Measurements from ENCODE around the gene ATP8A2. TPM values are rescaled to one million over a fixed set of nuclear protein-coding genes. Genes with fewer than 3 reads are reported as not detected.

Gene ATP8A2
- total RNA-seq, 4 donors from 2014 or later, result 0.20 to 1.1 (median 0.59) TPM

DNA sequence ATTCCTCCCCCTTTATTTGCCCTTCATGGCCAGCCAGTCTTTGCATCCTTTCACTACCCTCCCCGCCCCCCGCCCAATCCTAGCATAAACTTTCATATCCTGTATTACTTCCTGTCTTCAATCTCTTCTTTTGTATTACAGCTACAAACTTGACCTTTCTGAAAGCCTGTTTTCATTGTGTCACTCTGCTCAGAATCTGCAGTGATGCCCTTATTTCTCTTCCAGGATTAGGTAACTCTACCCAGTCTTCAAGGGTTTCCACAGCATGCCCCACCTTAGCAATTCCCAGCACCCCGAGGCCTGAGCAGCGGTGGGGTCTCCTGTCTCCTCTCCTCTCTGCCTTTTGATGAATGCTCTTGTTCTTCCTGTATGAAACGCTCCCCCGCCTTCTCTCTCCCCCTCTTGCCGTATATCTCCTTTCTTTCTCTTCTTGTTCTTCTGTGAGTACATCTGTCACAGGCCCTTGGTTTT lies 534.5 kb downstream of the ATP8A2 start:
- WGBS, 2 donors (ENCODE audit: low coverage in 1 of 2), result 60 to 62% methylated on average over 7 of the region's 7 CpGs
- H3K27ac ChIP-seq, result peak overlapping the region in 3 of 4 donors; percentile 19 to 32 (median 29)

GRCh38 chr13:25908366-25908765 lies 536.6 kb downstream of the ATP8A2 start:
- no peak overlapping the region for H3K27ac ChIP-seq
- DNase-seq, result no peak
- intact Hi-C loops (cut with DNase I; ENCODE audit: low total_unique reads), result no loop called here
- H3K4me1 ChIP-seq, result peaks cover 0 to 14% (median 6%) of the 10 kb centered on the region in 4 donors
- no peak overlapping the region for H3K4me3 ChIP-seq
- WGBS, 2 donors (ENCODE audit: low coverage in 1 of 2), result 81% methylated on average over 3 to 4 of the region's 4 CpGs
- in situ Hi-C loops (cut with MboI; ENCODE audit: low pct_ligation_motif_present in 1 of 4, low pct_unique_long_range_greater_than_20kb in 1 of 4, low sequenced_read_pairs in 3 of 4), result no loop called here
- H3K36me3 ChIP-seq, result no peaks in the 10 kb centered on the region
- H3K9me3 ChIP-seq, result no peaks in the 10 kb centered on the region
- H3K27me3 ChIP-seq, result no peaks in the 10 kb centered on the region
- TF ChIP-seq CTCF (IDR thresholded peaks at IDR 0.05), result no peak
- TF ChIP-seq POLR2A (IDR thresholded peaks at IDR 0.05), result no peak
- no peak for TF ChIP-seq EP300 (IDR thresholded peaks at IDR 0.05; ENCODE audit: low read depth)
- TF ChIP-seq POLR2AphosphoS5 (IDR thresholded peaks at IDR 0.05), result no peak

More for the DNA sequence above, 534.5 kb downstream of the ATP8A2 start:
- intact Hi-C loops (cut with DNase I; ENCODE audit: low total_unique reads) (no loop called here), in situ Hi-C loops (cut with MboI; ENCODE audit: low pct_ligation_motif_present in 1 of 4, low pct_unique_long_range_greater_than_20kb in 1 of 4, low sequenced_read_pairs in 3 of 4) (no loop called here)
- H3K9me3 ChIP-seq, result no peaks in the 10 kb centered on the region
- H3K36me3 ChIP-seq, result no peaks in the 10 kb centered on the region
- TF ChIP-seq CTCF (IDR thresholded peaks at IDR 0.05) (no peak), POLR2AphosphoS5 (IDR thresholded peaks at IDR 0.05) (no peak), EP300 (IDR thresholded peaks at IDR 0.05; ENCODE audit: low read depth) (no peak)
- H3K4me1 ChIP-seq, result peaks cover 0 to 14% (median 6%) of the 10 kb centered on the region in 4 donors
- H3K4me3 ChIP-seq, result no peak overlapping the region
- no peaks in the 10 kb centered on the region for H3K27me3 ChIP-seq
- DNase-seq, result no peak

DNA sequence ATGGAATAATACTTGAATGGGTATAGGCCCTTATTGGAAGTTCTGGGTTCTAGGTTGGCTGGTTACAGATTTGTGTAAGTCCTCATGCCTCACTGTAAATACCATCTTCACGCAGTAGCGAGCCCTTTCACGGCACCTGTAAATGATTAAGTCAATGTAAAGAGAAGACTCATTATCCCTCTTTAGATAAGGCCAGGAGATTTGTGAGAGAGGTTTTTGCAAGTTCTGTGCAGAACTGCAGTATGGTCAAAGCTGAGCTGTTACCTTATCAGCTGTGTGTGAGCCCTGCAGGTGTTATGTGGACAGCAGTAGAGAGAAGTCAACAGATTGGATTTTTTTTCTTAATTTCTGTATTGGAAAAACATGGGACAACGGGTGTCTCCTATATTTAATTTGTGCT lies 538.5 kb downstream of the ATP8A2 start:
- H3K9me3 ChIP-seq, result no peaks in the 10 kb centered on the region
- no peak for TF ChIP-seq CTCF (IDR thresholded peaks at IDR 0.05)
- no peak for TF ChIP-seq EP300 (IDR thresholded peaks at IDR 0.05; ENCODE audit: low read depth)
- no peaks in the 10 kb centered on the region for H3K36me3 ChIP-seq
- in situ Hi-C loops (cut with MboI; ENCODE audit: low pct_ligation_motif_present in 1 of 4, low pct_unique_long_range_greater_than_20kb in 1 of 4, low sequenced_read_pairs in 3 of 4), result no loop called here
- no peak overlapping the region for H3K27ac ChIP-seq
- WGBS, 2 donors (ENCODE audit: low coverage in 1 of 2), result 53 to 61% methylated on average over 4 of the region's 4 CpGs
- peaks cover 0 to 12% (median 6%) of the 10 kb centered on the region in 4 donors for H3K4me1 ChIP-seq
- no peak overlapping the region for H3K4me3 ChIP-seq
- H3K27me3 ChIP-seq, result no peaks in the 10 kb centered on the region
- intact Hi-C loops (cut with DNase I; ENCODE audit: low total_unique reads), result no loop called here
- no peak for DNase-seq

DNA sequence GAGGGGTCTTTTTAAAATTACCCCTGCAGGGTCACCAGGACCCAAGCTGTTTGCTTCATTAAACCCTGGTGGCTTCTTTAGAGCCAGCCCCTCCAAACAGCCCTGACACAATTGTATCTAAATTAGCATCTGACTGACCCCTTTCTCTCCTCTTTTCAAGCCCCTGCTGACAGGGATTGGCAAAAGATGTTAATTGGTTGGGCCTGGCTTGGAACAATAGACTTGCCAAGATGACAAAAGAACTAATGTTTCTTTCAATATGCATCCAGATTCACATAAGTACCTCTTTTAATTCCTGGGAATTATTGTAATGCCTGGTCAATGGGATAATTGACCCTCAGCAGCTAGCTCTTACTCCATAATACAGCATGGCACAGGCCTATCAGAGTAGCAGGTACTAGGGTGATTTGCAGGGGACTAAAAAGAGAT lies 539.2 kb downstream of the ATP8A2 start:
- in situ Hi-C loops (cut with MboI; ENCODE audit: low pct_ligation_motif_present in 1 of 4, low pct_unique_long_range_greater_than_20kb in 1 of 4, low sequenced_read_pairs in 3 of 4), result no loop called here
- no peaks in the 10 kb centered on the region for H3K36me3 ChIP-seq
- no peak overlapping the region for H3K4me3 ChIP-seq
- TF ChIP-seq POLR2AphosphoS5 (IDR thresholded peaks at IDR 0.05), result no peak
- TF ChIP-seq POLR2A (IDR thresholded peaks at IDR 0.05), result no peak
- TF ChIP-seq CTCF (IDR thresholded peaks at IDR 0.05), result no peak
- TF ChIP-seq EP300 (IDR thresholded peaks at IDR 0.05; ENCODE audit: low read depth), result no peak
- intact Hi-C loops (cut with DNase I; ENCODE audit: low total_unique reads), result no loop called here
- H3K27me3 ChIP-seq, result no peaks in the 10 kb centered on the region
- H3K4me1 ChIP-seq, result peaks cover 0 to 5% (median 2%) of the 10 kb centered on the region in 4 donors
- H3K27ac ChIP-seq, result no peak overlapping the region
- no peaks in the 10 kb centered on the region for H3K9me3 ChIP-seq
- no peak for DNase-seq

Data from transverse colon (tissue), 4 donors.